ENCODE results near the gene FGGY.

DNA sequence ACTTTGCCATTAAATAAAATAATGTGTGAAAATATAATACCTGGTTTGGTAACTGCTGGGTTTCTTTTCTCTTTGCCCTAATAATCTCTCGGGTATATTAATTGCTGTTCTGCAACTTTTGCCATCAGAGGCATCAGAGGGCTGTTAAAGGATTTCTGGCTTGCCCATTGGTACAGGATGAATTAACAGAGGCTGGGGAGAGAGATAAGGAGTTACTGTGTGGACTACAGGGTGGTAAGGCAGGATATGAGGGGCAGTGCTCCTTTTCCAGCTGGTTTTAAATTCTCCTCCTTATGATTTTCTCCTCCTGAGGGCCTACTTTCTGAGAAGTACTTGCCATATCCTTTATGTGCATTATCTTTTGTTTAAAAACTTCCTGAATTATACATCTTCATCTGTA, 48.3 kb downstream of the FGGY start:
- TF ChIP-seq CTCF (IDR thresholded peaks at IDR 0.05) = no peak
- TF ChIP-seq, protein P1, sequence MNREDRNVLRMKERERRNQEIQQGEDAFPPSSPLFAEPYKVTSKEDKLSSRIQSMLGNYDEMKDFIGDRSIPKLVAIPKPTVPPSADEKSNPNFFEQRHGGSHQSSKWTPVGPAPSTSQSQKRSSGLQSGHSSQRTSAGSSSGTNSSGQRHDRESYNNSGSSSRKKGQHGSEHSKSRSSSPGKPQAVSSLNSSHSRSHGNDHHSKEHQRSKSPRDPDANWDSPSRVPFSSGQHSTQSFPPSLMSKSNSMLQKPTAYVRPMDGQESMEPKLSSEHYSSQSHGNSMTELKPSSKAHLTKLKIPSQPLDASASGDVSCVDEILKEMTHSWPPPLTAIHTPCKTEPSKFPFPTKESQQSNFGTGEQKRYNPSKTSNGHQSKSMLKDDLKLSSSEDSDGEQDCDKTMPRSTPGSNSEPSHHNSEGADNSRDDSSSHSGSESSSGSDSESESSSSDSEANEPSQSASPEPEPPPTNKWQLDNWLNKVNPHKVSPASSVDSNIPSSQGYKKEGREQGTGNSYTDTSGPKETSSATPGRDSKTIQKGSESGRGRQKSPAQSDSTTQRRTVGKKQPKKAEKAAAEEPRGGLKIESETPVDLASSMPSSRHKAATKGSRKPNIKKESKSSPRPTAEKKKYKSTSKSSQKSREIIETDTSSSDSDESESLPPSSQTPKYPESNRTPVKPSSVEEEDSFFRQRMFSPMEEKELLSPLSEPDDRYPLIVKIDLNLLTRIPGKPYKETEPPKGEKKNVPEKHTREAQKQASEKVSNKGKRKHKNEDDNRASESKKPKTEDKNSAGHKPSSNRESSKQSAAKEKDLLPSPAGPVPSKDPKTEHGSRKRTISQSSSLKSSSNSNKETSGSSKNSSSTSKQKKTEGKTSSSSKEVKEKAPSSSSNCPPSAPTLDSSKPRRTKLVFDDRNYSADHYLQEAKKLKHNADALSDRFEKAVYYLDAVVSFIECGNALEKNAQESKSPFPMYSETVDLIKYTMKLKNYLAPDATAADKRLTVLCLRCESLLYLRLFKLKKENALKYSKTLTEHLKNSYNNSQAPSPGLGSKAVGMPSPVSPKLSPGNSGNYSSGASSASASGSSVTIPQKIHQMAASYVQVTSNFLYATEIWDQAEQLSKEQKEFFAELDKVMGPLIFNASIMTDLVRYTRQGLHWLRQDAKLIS (CRISPR knock-in tag; IDR thresholded peaks at IDR 0.05; ENCODE audit: borderline replicate concordance) = no peak
- TF ChIP-seq TEAD4 (CRISPR knock-in tag; IDR thresholded peaks at IDR 0.05) = no peak
- TF ChIP-seq ETV6 (CRISPR knock-in tag; IDR thresholded peaks at IDR 0.05) = no peak
- TF ChIP-seq TEAD1 (CRISPR knock-in tag; IDR thresholded peaks at IDR 0.05) = no peak
- no peak for TF ChIP-seq CREB1 (CRISPR knock-in tag; IDR thresholded peaks at IDR 0.05)
- no peak for TF ChIP-seq TCF7 (CRISPR knock-in tag; IDR thresholded peaks at IDR 0.05; ENCODE audit: low read depth)
- no peak for TF ChIP-seq SP1 (CRISPR knock-in tag; conservative IDR thresholded peaks at IDR 0.05)
- no peak for TF ChIP-seq HMGXB4 (CRISPR knock-in tag; IDR thresholded peaks at IDR 0.05)
- TF ChIP-seq STAT6 (CRISPR knock-in tag; conservative IDR thresholded peaks at IDR 0.05; ENCODE audit: low read depth) = no peak
- no peak for TF ChIP-seq MLX (CRISPR knock-in tag; IDR thresholded peaks at IDR 0.05)
- no peak for TF ChIP-seq JUN (CRISPR knock-in tag; IDR thresholded peaks at IDR 0.05)
- TF ChIP-seq E2F4 (CRISPR knock-in tag; IDR thresholded peaks at IDR 0.05; ENCODE audit: borderline replicate concordance, low read depth) = no peak

Measured in WTC11 (cell line).